Breast epithelium (tissue), 3 donors: ENCODE data around the gene PTPRG.

ENCODE experiments used
- POLR2AphosphoS5 ChIP-seq, 3 donors: sonication (generic); formaldehyde crosslinking; IDR thresholded peaks; one replicate each; pipeline ENCODE4 v1.6.1; 2017; ENCODE audit warnings: antibody characterized with exemption in 3 of 3
- TF ChIP-seq, protein P1 (sequence below), 3 donors: fragments of 450-650 bp; IDR thresholded peaks; one replicate each; pipeline ENCODE4 v1.5.1; 2016 to 2017; ENCODE audit warnings: antibody characterized with exemption in 3 of 3, mild to moderate bottlenecking in 3 of 3, moderate library complexity in 3 of 3

DNA sequence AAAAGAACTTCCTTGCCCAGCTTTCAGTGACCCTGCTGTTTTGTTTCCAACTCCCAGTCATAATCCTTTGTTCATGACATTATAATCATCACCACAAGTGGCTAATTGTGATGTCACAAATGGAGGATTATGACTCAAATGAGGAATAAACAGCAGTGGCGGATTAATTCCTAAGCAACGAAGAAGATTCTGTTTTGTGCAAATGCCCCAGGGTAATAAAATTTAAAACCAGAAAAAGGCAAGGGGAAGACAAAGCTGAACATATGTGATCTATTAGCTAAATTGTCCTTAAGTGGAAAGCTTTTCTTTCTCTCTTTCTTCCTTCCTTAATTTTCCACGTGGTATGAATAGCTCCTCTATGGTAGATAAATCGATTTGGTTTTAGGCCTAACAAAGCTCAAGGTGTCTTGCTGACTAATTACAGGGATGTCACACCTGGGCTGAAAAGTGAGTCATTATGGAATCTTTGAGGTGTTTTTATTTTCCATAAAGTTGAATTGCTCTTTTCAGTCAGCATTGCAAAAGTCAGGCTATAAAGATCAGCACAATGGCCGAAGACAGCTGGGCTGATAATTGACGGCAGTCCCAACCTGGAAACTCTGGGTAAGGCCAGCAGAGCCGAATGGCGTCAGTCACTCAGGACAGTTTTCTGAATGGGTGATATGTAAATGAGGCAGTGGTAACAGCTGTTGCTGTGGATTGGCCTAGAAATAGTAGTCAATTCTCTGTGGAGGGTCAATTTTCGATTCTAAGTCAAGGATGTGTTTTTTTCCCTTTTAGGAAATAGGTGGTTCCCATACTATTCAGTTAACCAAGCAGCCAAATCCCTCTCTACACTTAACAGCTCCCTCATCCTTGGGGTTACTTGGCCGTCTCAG, 121.5 kb downstream of the PTPRG start:
- TF ChIP-seq, protein P1, sequence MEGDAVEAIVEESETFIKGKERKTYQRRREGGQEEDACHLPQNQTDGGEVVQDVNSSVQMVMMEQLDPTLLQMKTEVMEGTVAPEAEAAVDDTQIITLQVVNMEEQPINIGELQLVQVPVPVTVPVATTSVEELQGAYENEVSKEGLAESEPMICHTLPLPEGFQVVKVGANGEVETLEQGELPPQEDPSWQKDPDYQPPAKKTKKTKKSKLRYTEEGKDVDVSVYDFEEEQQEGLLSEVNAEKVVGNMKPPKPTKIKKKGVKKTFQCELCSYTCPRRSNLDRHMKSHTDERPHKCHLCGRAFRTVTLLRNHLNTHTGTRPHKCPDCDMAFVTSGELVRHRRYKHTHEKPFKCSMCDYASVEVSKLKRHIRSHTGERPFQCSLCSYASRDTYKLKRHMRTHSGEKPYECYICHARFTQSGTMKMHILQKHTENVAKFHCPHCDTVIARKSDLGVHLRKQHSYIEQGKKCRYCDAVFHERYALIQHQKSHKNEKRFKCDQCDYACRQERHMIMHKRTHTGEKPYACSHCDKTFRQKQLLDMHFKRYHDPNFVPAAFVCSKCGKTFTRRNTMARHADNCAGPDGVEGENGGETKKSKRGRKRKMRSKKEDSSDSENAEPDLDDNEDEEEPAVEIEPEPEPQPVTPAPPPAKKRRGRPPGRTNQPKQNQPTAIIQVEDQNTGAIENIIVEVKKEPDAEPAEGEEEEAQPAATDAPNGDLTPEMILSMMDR (IDR thresholded peaks at IDR 0.05): no peak
- no peak for TF ChIP-seq POLR2AphosphoS5 (IDR thresholded peaks at IDR 0.05)
